ENCODE results near the gene JCAD. TPM values are rescaled to one million over a fixed set of nuclear protein-coding genes. Genes with fewer than 3 reads are reported as not detected.
A peak's percentile ranks its signal among the peaks of the same experiment; 100 is the strongest.

Gene JCAD
- total and polyA plus RNA-seq, 9 of the 15 experiments (the other 6 are each of a cell fraction or from before 2014, with no cell fraction given), result not detected

DNA sequence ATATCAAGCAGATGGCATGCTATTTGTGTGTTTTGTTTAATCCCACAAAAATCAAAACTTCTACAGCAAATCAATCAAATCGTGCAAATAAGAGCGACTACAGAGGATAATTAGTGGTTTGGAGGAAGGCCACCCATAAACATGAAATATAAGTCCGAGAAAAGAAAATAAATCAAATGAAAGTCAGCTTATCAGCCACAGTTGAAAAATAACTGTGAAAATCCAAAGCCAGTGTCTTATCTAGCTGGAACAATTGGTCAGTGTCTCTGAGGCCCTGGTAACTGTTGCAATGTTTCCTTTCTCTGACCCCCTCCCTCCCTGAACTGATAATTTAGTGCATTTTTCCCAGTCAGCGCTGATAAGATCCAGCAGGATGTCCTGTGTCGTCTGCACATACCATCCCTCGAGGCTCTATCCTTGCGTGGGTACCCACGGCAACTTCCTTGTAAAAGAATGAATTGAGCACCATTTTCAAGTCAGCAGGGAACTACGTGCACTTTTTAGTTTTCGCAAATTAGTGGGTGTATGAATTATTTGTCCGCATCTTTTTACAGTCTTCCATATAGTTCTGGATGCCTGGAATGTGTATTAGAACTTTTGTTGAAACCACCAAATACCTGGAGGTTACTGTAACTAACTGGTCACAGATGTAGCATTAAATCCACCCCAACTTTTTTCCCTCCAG is 10.8 kb upstream of the JCAD start (continued):
- no peak for TF ChIP-seq HEY1 (CRISPR knock-in tag; IDR thresholded peaks at IDR 0.05; ENCODE audit: borderline replicate concordance)
- TF ChIP-seq ZNF586 (CRISPR knock-in tag; conservative IDR thresholded peaks at IDR 0.05), result no peak
- TF ChIP-seq, protein P1, sequence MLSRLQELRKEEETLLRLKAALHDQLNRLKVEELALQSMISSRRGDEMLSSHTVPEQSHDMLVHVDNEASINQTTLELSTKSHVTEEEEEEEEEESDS (CRISPR knock-in tag; IDR thresholded peaks at IDR 0.05), result no peak
- 0 out of 2 replicates have a peak, but pooled peaks have one; percentile 77 for TF ChIP-seq ZNF584 (CRISPR knock-in tag; IDR thresholded peaks at IDR 0.05; ENCODE audit: low read depth)
- TF ChIP-seq LARP7 (IDR thresholded peaks at IDR 0.05), result no peak
- TF ChIP-seq ZFX (CRISPR knock-in tag; IDR thresholded peaks at IDR 0.05), result no peak
- no peak for TF ChIP-seq PTRF (tag; IDR thresholded peaks at IDR 0.05)
- no peak for TF ChIP-seq CBX5 (IDR thresholded peaks at IDR 0.05; ENCODE audit: borderline replicate concordance, low read depth)
- TF ChIP-seq ZNF224 (CRISPR knock-in tag; IDR thresholded peaks at IDR 0.05), result no peak
- no peak for TF ChIP-seq NFATC3 (IDR thresholded peaks at IDR 0.05)
- TF ChIP-seq, protein P2, sequence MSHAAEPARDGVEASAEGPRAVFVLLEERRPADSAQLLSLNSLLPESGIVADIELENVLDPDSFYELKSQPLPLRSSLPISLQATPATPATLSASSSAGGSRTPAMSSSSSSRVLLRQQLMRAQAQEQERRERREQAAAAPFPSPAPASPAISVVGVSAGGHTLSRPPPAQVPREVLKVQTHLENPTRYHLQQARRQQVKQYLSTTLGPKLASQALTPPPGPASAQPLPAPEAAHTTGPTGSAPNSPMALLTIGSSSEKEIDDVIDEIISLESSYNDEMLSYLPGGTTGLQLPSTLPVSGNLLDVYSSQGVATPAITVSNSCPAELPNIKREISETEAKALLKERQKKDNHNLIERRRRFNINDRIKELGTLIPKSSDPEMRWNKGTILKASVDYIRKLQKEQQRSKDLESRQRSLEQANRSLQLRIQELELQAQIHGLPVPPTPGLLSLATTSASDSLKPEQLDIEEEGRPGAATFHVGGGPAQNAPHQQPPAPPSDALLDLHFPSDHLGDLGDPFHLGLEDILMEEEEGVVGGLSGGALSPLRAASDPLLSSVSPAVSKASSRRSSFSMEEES (CRISPR knock-in tag; IDR thresholded peaks at IDR 0.05), result no peak
- TF ChIP-seq BRD4 (IDR thresholded peaks at IDR 0.05), result no peak
- no peak for TF ChIP-seq DACH1 (IDR thresholded peaks at IDR 0.05; ENCODE audit: partially characterized antibody)
- TF ChIP-seq CCAR2 (IDR thresholded peaks at IDR 0.05; ENCODE audit: low read depth, low read length), result no peak
- no peak for TF ChIP-seq ZFP36 (IDR thresholded peaks at IDR 0.05; ENCODE audit: low read depth, low read length, partially characterized antibody)
- TF ChIP-seq, protein P3, sequence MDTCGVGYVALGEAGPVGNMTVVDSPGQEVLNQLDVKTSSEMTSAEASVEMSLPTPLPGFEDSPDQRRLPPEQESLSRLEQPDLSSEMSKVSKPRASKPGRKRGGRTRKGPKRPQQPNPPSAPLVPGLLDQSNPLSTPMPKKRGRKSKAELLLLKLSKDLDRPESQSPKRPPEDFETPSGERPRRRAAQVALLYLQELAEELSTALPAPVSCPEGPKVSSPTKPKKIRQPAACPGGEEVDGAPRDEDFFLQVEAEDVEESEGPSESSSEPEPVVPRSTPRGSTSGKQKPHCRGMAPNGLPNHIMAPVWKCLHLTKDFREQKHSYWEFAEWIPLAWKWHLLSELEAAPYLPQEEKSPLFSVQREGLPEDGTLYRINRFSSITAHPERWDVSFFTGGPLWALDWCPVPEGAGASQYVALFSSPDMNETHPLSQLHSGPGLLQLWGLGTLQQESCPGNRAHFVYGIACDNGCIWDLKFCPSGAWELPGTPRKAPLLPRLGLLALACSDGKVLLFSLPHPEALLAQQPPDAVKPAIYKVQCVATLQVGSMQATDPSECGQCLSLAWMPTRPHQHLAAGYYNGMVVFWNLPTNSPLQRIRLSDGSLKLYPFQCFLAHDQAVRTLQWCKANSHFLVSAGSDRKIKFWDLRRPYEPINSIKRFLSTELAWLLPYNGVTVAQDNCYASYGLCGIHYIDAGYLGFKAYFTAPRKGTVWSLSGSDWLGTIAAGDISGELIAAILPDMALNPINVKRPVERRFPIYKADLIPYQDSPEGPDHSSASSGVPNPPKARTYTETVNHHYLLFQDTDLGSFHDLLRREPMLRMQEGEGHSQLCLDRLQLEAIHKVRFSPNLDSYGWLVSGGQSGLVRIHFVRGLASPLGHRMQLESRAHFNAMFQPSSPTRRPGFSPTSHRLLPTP (IDR thresholded peaks at IDR 0.05; ENCODE audit: borderline replicate concordance, extremely low read depth, insufficient read length), result no peak
- TF ChIP-seq RBM39 (optimal IDR thresholded peaks at IDR 0.05; ENCODE audit: low read depth, low read length), result no peak
- TF ChIP-seq PML (IDR thresholded peaks at IDR 0.05; ENCODE audit: low read length), result peak; percentile 68; the same call in 1 of the 2 replicates
- no peak for TF ChIP-seq ZBTB8A (IDR thresholded peaks at IDR 0.05; ENCODE audit: partially characterized antibody)
- TF ChIP-seq, protein P4, sequence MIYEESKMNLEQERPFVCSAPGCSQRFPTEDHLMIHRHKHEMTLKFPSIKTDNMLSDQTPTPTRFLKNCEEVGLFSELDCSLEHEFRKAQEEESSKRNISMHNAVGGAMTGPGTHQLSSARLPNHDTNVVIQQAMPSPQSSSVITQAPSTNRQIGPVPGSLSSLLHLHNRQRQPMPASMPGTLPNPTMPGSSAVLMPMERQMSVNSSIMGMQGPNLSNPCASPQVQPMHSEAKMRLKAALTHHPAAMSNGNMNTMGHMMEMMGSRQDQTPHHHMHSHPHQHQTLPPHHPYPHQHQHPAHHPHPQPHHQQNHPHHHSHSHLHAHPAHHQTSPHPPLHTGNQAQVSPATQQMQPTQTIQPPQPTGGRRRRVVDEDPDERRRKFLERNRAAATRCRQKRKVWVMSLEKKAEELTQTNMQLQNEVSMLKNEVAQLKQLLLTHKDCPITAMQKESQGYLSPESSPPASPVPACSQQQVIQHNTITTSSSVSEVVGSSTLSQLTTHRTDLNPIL (CRISPR knock-in tag; IDR thresholded peaks at IDR 0.05), result no peak

Measured in K562 (cell line).